MM.1S (cell line): Measurements from ENCODE around the gene LRIT3.
A peak's percentile ranks its signal among the peaks of the same experiment; 100 is the strongest.

Experiments
- DNase-seq: peaks from one replicate; pipeline ENCODE4 v3.0.0-alpha.2; 2015
- H2AFZ ChIP-seq: fragments of 300-600 bp; sonication (generic); 2 replicates; pipeline ENCODE4 v1.6.0; 2016; ENCODE audit warnings: antibody characterized with exemption, low read length
- H3F3A ChIP-seq: fragments of 300-600 bp; sonication (generic); 2 replicates; pipeline ENCODE4 v1.6.1; 2016; ENCODE audit warnings: mild to moderate bottlenecking, antibody characterized with exemption, low read length, moderate library complexity, mixed read lengths; ENCODE audit not compliant: insufficient read depth
- H3K27ac ChIP-seq: fragments of 300-600 bp; sonication (generic); 2 replicates; pipeline ENCODE4 v1.5.1; 2016; ENCODE audit warnings: mild to moderate bottlenecking, low read length
- H3K27me3 ChIP-seq: fragments of 300-600 bp; sonication (generic); replicated peaks from 2 replicates; pipeline ENCODE4 v1.6.0; 2016; ENCODE audit warnings: low read length; ENCODE audit not compliant: insufficient read depth
- H3K36me3 ChIP-seq: fragments of 300-600 bp; sonication (generic); replicated peaks from 2 replicates; pipeline ENCODE4 v1.6.1; 2016; ENCODE audit warnings: mild to moderate bottlenecking, low read length, mixed read lengths; ENCODE audit not compliant: insufficient read depth
- H3K4me1 ChIP-seq: fragments of 300-600 bp; sonication (generic); 2 replicates; pipeline ENCODE4 v1.6.1; 2016; ENCODE audit warnings: low read length, mixed read lengths
- H3K4me2 ChIP-seq: fragments of 300-600 bp; sonication (generic); 2 replicates; pipeline ENCODE4 v1.6.0; 2016; ENCODE audit warnings: low read depth, low read length
- H3K4me3 ChIP-seq: fragments of 300-600 bp; sonication (generic); 2 replicates; pipeline ENCODE4 v1.5.1; 2016; ENCODE audit warnings: low read length, mixed read lengths
- H3K79me2 ChIP-seq: fragments of 300-600 bp; sonication (generic); 2 replicates; pipeline ENCODE4 v1.6.1; 2016; ENCODE audit warnings: mixed run types, low read length, mixed read lengths
- H3K9ac ChIP-seq: fragments of 300-600 bp; sonication (generic); 2 replicates; pipeline ENCODE4 v1.6.1; 2016; ENCODE audit warnings: low read length, mixed read lengths
- H3K9me2 ChIP-seq: fragments of 300-600 bp; sonication (generic); replicated peaks from 2 replicates; pipeline ENCODE4 v1.6.1; 2016; ENCODE audit warnings: mild to moderate bottlenecking, low read length, mixed read lengths; ENCODE audit not compliant: insufficient read depth
- H3K9me3 ChIP-seq: fragments of 300-600 bp; sonication (generic); replicated peaks from 2 replicates; pipeline ENCODE4 v1.6.1; 2016; ENCODE audit warnings: mild to moderate bottlenecking, low read length, mixed read lengths; ENCODE audit not compliant: insufficient read depth
- H4K20me1 ChIP-seq: fragments of 300-600 bp; sonication (generic); 2 replicates; pipeline ENCODE4 v1.6.1; 2016; ENCODE audit warnings: mild to moderate bottlenecking, low read length, moderate library complexity, mixed read lengths; ENCODE audit not compliant: insufficient read depth
- CTCF ChIP-seq: fragments of 300-600 bp; sonication (generic); IDR thresholded peaks from 2 replicates; pipeline ENCODE4 v1.5.1; 2016; ENCODE audit warnings: antibody characterized with exemption, low read length, mixed read lengths
- EZH2 ChIP-seq: fragments of 300-600 bp; sonication (generic); optimal IDR thresholded peaks from 2 replicates; pipeline ENCODE3; 2017; ENCODE audit warnings: low read depth, mild to moderate bottlenecking, antibody characterized with exemption, low read length, mixed read lengths
- EZH2phosphoT487 ChIP-seq: fragments of 300-600 bp; sonication (generic); IDR thresholded peaks from 2 replicates; pipeline ENCODE4 v1.6.1; 2018; ENCODE audit warnings: antibody characterized with exemption, low read length

Gene LRIT3

DNA sequence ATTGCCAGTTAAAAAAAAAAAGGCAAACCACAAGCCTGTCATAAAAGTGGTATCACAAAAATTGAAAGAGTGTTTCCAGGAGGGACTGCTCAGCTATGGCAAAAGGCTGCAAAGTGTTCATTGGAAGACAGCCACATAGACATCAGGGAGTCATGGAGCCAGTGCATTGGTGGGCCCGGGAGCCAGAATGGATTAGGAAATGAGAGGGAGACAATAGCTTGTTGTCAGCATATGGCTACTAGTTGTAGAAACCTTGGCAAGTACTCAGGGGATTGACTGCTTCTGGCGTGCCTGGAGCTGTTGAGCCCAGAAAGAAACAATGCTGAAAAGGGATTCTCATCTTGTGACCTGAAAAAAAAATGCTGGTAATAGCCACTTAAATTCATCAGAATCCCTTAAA lies 27.3 kb upstream of the LRIT3 start:
- H3K27ac ChIP-seq, result no peak overlapping the region
- H4K20me1 ChIP-seq, result no peaks in the 10 kb centered on the region
- no peak overlapping the region for H3K9ac ChIP-seq
- no peaks in the 10 kb centered on the region for H3K27me3 ChIP-seq
- H3K4me2 ChIP-seq, result no peak overlapping the region
- H3K79me2 ChIP-seq, result peaks cover 39% of the 10 kb centered on the region
- H3K4me3 ChIP-seq, result no peak overlapping the region
- no peaks in the 10 kb centered on the region; the same call in 1 of the 2 replicates for H3F3A ChIP-seq
- no peak for TF ChIP-seq CTCF
- no peak for TF ChIP-seq EZH2phosphoT487
- TF ChIP-seq EZH2, result no peak
- H3K4me1 ChIP-seq, result 0 out of 2 replicates have a peak, but pooled peaks cover 8% of the 10 kb centered on the region
- no peaks in the 10 kb centered on the region for H3K9me3 ChIP-seq
- H3K9me2 ChIP-seq, result no peaks in the 10 kb centered on the region
- peaks cover 8% of the 10 kb centered on the region; the same call in 1 of the 2 replicates for H3K36me3 ChIP-seq
- H2AFZ ChIP-seq, result no peak overlapping the region
- DNase-seq, result no peak

DNA sequence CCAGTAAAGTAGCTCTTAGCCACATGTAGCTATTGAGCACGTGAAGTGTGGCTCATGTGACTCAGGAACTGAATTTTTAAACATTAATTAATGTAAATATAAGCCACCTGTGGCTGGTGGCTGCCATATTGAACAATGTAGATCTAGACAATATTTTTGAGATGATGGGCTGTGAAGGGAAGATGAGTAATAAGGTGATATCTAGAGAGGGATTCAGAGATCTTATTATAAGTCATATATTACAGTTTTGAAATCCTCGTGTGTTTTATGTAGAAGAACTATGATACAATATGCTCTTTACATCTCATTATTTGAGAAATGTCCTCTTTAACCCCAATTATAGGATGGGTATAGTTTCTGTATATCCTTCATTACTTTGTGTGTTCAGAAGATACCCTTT lies 26.7 kb upstream of the LRIT3 start:
- peaks cover 33% of the 10 kb centered on the region for H3K79me2 ChIP-seq
- no peak for TF ChIP-seq EZH2

GRCh38 chr4:109826719-109827118 lies 21.2 kb upstream of the LRIT3 start:
- H3K27me3 ChIP-seq, result no peaks in the 10 kb centered on the region
- H3K9ac ChIP-seq, result no peak overlapping the region
- no peaks in the 10 kb centered on the region for H3K4me1 ChIP-seq
- no peaks in the 10 kb centered on the region for H3K9me3 ChIP-seq
- no peak overlapping the region for H3K4me3 ChIP-seq
- peaks cover 3% of the 10 kb centered on the region; the same call in 1 of the 2 replicates for H3K36me3 ChIP-seq
- no peaks in the 10 kb centered on the region for H4K20me1 ChIP-seq
- no peak overlapping the region for H3K4me2 ChIP-seq
- no peak overlapping the region for H3K27ac ChIP-seq
- TF ChIP-seq EZH2phosphoT487 (no peak), CTCF (peak; percentile 47), EZH2 (no peak)
- no peaks in the 10 kb centered on the region for H3K9me2 ChIP-seq
- no peaks in the 10 kb centered on the region for H3F3A ChIP-seq
- no peak overlapping the region for H2AFZ ChIP-seq
- H3K79me2 ChIP-seq, result no peaks in the 10 kb centered on the region
- DNase-seq, result peak; percentile 35

More for the DNA sequence above, 26.7 kb upstream of the LRIT3 start:
- 0 out of 2 replicates have a peak, but pooled peaks cover 8% of the 10 kb centered on the region for H3K4me1 ChIP-seq
- H3F3A ChIP-seq, result no peaks in the 10 kb centered on the region; the same call in 1 of the 2 replicates
- H3K36me3 ChIP-seq, result peaks cover 8% of the 10 kb centered on the region; the same call in 1 of the 2 replicates
- no peaks in the 10 kb centered on the region for H3K9me3 ChIP-seq
- H4K20me1 ChIP-seq, result no peaks in the 10 kb centered on the region
- no peak overlapping the region for H3K4me2 ChIP-seq
- no peak overlapping the region for H3K27ac ChIP-seq
- H2AFZ ChIP-seq, result no peak overlapping the region
- H3K27me3 ChIP-seq, result no peaks in the 10 kb centered on the region
- H3K9me2 ChIP-seq, result no peaks in the 10 kb centered on the region
- no peak for DNase-seq
- H3K9ac ChIP-seq, result no peak overlapping the region
- no peak overlapping the region for H3K4me3 ChIP-seq

GRCh38 chr4:109827672-109828071 lies 20.2 kb upstream of the LRIT3 start, which contains the start of gene RRH:
Gene RRH, plus strand, starts transcription at chr4:109827972. Its CDS starts 56 bp downstream, at chr4:109828028.
- H3K4me3 ChIP-seq, result no peak within 1 kb of the TSS
- no peaks in the 10 kb centered on the region for H3K9me2 ChIP-seq
- H3K9ac ChIP-seq, result no peak within 1 kb of the TSS
- no peak within 1 kb of the TSS for H3K4me2 ChIP-seq
- H3K79me2 ChIP-seq, result no peaks in the 10 kb centered on the region
- H3F3A ChIP-seq, result no peaks in the 10 kb centered on the region
- no peak for DNase-seq
- no peaks in the 10 kb centered on the region for H3K4me1 ChIP-seq
- H3K9me3 ChIP-seq, result no peaks in the 10 kb centered on the region
- H4K20me1 ChIP-seq, result no peaks in the 10 kb centered on the region
- no peak within 1 kb of the TSS for H2AFZ ChIP-seq
- peaks cover 3% of the 10 kb centered on the region; the same call in 1 of the 2 replicates for H3K36me3 ChIP-seq
- no peak within 1 kb of the TSS for H3K27ac ChIP-seq
- no peaks in the 10 kb centered on the region for H3K27me3 ChIP-seq
- TF ChIP-seq CTCF, result no peak
- TF ChIP-seq EZH2, result no peak
- no peak for TF ChIP-seq EZH2phosphoT487
